GM12891 (cell line): Measurements from ENCODE around the gene ANKRD13B.

ENCODE experiments used
- PAX5 ChIP-seq: IDR thresholded peaks from 2 replicates; pipeline ENCODE4 v1.6.1; 2011; ENCODE audit warnings: low read length, moderate library complexity, mild to moderate bottlenecking; ENCODE audit not compliant: insufficient read depth, severe bottlenecking
- POLR2A ChIP-seq: IDR thresholded peaks from 2 replicates; pipeline ENCODE4 v1.6.1; 2011; ENCODE audit warnings: low read depth, low read length, control low read depth
- POLR2AphosphoS5 ChIP-seq: IDR thresholded peaks from 2 replicates; pipeline ENCODE4 v1.6.1; 2011; ENCODE audit warnings: low read depth, low read length, control low read depth
- POU2F2 ChIP-seq: IDR thresholded peaks from 2 replicates; pipeline ENCODE4 v1.6.1; 2011; ENCODE audit warnings: low read depth, mild to moderate bottlenecking, control low read depth, low read length, moderate library complexity
- SPI1 ChIP-seq: IDR thresholded peaks from 2 replicates; pipeline ENCODE4 v1.6.1; 2011; ENCODE audit warnings: low read depth, low read length, control low read depth
- TAF1 ChIP-seq: IDR thresholded peaks from 2 replicates; pipeline ENCODE4 v1.6.1; 2011; ENCODE audit warnings: low read depth, low read length, control low read depth

DNA sequence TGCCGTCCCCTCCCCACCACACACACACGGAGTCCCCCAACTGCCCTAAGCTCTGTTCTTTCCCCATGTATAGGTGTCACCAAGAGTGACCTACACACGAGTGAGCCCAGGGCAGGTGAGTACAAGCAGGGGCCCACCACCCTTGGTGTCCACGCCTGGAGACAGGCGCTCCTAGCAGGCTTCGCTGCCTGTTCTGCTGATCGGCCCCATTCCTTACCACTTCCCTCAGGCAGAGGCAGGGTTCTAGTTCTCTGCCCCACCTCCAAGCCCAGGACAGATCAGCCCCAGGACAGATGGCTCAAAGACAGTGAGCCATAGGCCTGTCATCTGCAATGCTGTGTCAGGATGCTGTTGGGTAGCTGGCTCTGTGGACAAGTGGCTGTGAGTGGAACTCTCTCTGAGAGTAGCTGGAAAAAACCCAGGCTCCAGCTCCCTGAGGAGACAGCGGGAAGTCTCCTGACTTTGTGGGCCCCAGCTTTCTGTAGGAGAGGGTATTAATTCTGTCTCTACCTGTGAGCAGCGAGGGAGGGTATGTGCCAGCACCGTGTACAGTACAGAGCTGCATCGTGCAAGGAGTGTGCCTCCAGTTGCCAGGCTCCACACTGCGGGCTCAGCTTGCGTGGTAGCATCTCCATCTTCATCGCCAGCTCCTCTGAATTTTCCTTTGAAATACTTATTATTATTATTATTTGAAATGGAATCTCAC, 23.5 kb upstream of the ANKRD13B start:
- TF ChIP-seq POLR2A (no peak), POLR2AphosphoS5 (no peak), TAF1 (no peak), SPI1 (no peak), POU2F2 (no peak), PAX5 (no peak)
